HEK293T (cell line): ENCODE data around the gene AMPD3.

Experiments
- BHLHE40 ChIP-seq: fragments of 450-650 bp; IDR thresholded peaks from 2 replicates; pipeline ENCODE4 v1.6.1; 2016; ENCODE audit warnings: mild to moderate bottlenecking, moderate library complexity, borderline replicate concordance
- ELF4 ChIP-seq: fragments of 450-650 bp; IDR thresholded peaks from 2 replicates; pipeline ENCODE4 v1.6.1; 2017; ENCODE audit warnings: antibody characterized with exemption
- FOXM1 ChIP-seq: fragments of 450-650 bp; IDR thresholded peaks from 2 replicates; pipeline ENCODE4 v1.6.1; 2017; ENCODE audit warnings: mild to moderate bottlenecking, borderline replicate concordance
- HDGF ChIP-seq: fragments of 450-650 bp; IDR thresholded peaks from 2 replicates; pipeline ENCODE4 v1.6.1; 2017; ENCODE audit warnings: antibody characterized with exemption, borderline replicate concordance
- PKNOX1 ChIP-seq: fragments of 450-650 bp; IDR thresholded peaks from 2 replicates; pipeline ENCODE4 v1.6.1; 2016

DNA sequence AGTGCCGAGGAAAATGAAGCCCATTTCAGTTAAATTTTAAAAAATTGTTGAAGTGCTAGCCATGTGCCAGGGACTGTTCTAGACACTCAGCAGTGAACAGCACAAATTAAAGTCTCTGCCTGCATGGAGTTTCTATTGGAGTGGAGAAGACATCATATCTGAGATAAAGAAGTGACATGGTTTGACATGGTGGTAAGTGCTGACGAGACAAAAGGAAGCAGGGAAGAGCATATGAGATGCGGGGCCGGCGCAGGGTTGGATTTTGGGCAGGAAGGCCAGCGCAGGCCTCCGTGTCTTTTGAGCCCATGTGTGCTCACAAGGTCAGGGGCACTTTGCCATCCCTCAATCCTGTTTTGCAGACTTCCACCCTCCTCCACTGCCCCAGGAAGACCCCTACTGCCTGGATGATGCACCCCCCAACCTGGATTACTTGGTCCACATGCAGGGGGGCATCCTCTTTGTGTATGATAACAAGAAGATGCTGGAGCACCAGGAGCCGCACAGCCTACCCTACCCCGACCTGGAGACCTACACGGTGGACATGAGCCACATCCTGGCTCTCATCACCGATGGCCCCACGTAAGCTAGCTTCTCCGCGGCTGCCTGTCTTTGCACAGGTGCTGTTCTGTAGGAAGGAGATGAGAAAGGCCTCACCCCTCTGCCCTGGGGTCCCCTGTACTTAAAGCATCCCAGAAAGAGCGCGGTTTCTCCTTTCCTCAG lies 29.6 kb downstream of the AMPD3 start:
- TF ChIP-seq ELF4 (no peak), BHLHE40 (no peak), PKNOX1 (no peak), FOXM1 (no peak), HDGF (no peak)
